ENCODE measurements around the gene CFAP77. TPM values are rescaled to one million over a fixed set of nuclear protein-coding genes. Genes with fewer than 3 reads are reported as not detected.
A peak's percentile ranks its signal among the peaks of the same experiment; 100 is the strongest.

Gene CFAP77
- total RNA-seq, 2 experiments from 2014 or later = not detected

- Histone ChIP-seq H3K9me3 (ENCODE audit: control insufficient read depth in 1 of 2, insufficient read depth in 1 of 2, low read length in 2 of 2) (no peaks in the 10 kb centered on the region), H3K36me3 (ENCODE audit: insufficient read depth, low read length) (peaks cover 74% of the 10 kb centered on the region), H3K27ac (ENCODE audit: low read depth in 1 of 2, low read length in 2 of 2) (no peak overlapping the region), H3K27me3 (ENCODE audit: control insufficient read depth in 1 of 2, insufficient read depth in 2 of 2, low read length in 2 of 2) (no peaks in the 10 kb centered on the region), H3K4me1 (ENCODE audit: insufficient read depth, low read length) (peaks cover 6% of the 10 kb centered on the region), H3K4me3 (ENCODE audit: low read length) (no peak overlapping the region)
- POLR2A ChIA-PET = interaction anchor here (0.6 to 1.0 kb wide), 2 partner anchors 9 to 619 kb away, joined by 3 to 4 read pairs; no protein-coding TSS in a partner anchor
- Mint-ChIP-seq H3K27me3 (no peaks in the 10 kb centered on the region), H3K4me3 (no peak overlapping the region), H3K36me3 (ENCODE audit: low read depth) (peaks cover 55% of the 10 kb centered on the region), H3K4me1 (ENCODE audit: low read depth) (peaks cover 19% of the 10 kb centered on the region), H3K9me3 (no peaks in the 10 kb centered on the region), H3K27ac (peak overlapping the region; percentile 63)
- no peak for TF ChIP-seq CTCF (IDR thresholded peaks at IDR 0.05)
- ATAC-seq (ENCODE audit: poor library complexity) (no peak), DNase-seq (peak in 1 of 14 experiments; percentile 15)
- CTCF ChIA-PET = no interaction called here
- intact Hi-C loops (cut with DNase I, micrococcal nuclease) = no loop called here
Measured at GRCh38 chr9:132381966-132382541, 28.0 kb upstream of the CFAP77 start.

GRCh38 chr9:132383462-132383883 is 26.5 kb upstream of the CFAP77 start:
- H3K36me3 ChIP-seq (ENCODE audit: insufficient read depth, low read length) = peaks cover 74% of the 10 kb centered on the region
- Mint-ChIP-seq H3K27me3 (no peaks in the 10 kb centered on the region), H3K9me3 (no peaks in the 10 kb centered on the region), H3K36me3 (ENCODE audit: low read depth) (peaks cover 69% of the 10 kb centered on the region), H3K4me1 (ENCODE audit: low read depth) (peaks cover 19% of the 10 kb centered on the region), H3K4me3 (no peak overlapping the region), H3K27ac (peak overlapping the region; percentile 18)
- H3K27me3 ChIP-seq (ENCODE audit: control insufficient read depth in 1 of 2, insufficient read depth in 2 of 2, low read length in 2 of 2) = no peaks in the 10 kb centered on the region
- TF ChIP-seq CTCF (IDR thresholded peaks at IDR 0.05) = no peak
- CTCF ChIA-PET = interaction anchor here (1.2 kb wide), 1 partner anchor 11 kb away, joined by 3 read pairs; no protein-coding TSS in a partner anchor
- no peak for ATAC-seq (ENCODE audit: poor library complexity)
- intact Hi-C loops (cut with DNase I, micrococcal nuclease) = no loop called here
- no peak for DNase-seq
- H3K4me3 ChIP-seq (ENCODE audit: low read length) = no peak overlapping the region
- peak overlapping the region in 1 of 2 donors; percentile 13 for H3K27ac ChIP-seq (ENCODE audit: low read depth in 1 of 2, low read length in 2 of 2)
- H3K4me1 ChIP-seq (ENCODE audit: insufficient read depth, low read length) = peaks cover 6% of the 10 kb centered on the region
- H3K9me3 ChIP-seq (ENCODE audit: control insufficient read depth in 1 of 2, insufficient read depth in 1 of 2, low read length in 2 of 2) = no peaks in the 10 kb centered on the region
- POLR2A ChIA-PET = interaction anchor here (1.1 kb wide), 1 partner anchor 29 kb away, joined by 3 read pairs; the partner anchor contains the start of gene SETX

GRCh38 chr9:132384376-132384775 is 25.6 kb upstream of the CFAP77 start:
- Histone ChIP-seq H3K4me3 (ENCODE audit: low read length) (no peak overlapping the region), H3K27ac (ENCODE audit: low read depth in 1 of 2, low read length in 2 of 2) (no peak overlapping the region), H3K27me3 (ENCODE audit: control insufficient read depth in 1 of 2, insufficient read depth in 2 of 2, low read length in 2 of 2) (no peaks in the 10 kb centered on the region), H3K36me3 (ENCODE audit: insufficient read depth, low read length) (peaks cover 74% of the 10 kb centered on the region), H3K4me1 (ENCODE audit: insufficient read depth, low read length) (peaks cover 6% of the 10 kb centered on the region), H3K9me3 (ENCODE audit: control insufficient read depth in 1 of 2, insufficient read depth in 1 of 2, low read length in 2 of 2) (no peaks in the 10 kb centered on the region)
- Mint-ChIP-seq H3K27me3 (no peaks in the 10 kb centered on the region), H3K9me3 (no peaks in the 10 kb centered on the region), H3K4me3 (no peak overlapping the region), H3K36me3 (ENCODE audit: low read depth) (peaks cover 78% of the 10 kb centered on the region), H3K4me1 (ENCODE audit: low read depth) (peaks cover 19% of the 10 kb centered on the region), H3K27ac (peak overlapping the region; percentile 18)
- POLR2A ChIA-PET = no interaction called here
- TF ChIP-seq CTCF (IDR thresholded peaks at IDR 0.05) = no peak
- ATAC-seq (ENCODE audit: poor library complexity) (no peak), DNase-seq (no peak)
- intact Hi-C loops (cut with DNase I, micrococcal nuclease) = no loop called here
- CTCF ChIA-PET = interaction anchor here (0.5 kb wide), 1 partner anchor 358 kb away, joined by 3 read pairs; no protein-coding TSS in a partner anchor
